GM12865 (cell line): ENCODE results near the gene MRPS10.
"Not testable (repeated sequence)": the region's sequence is repeated elsewhere in the genome, so short reads cannot be mapped to it uniquely, and the experiment has no call there.

ENCODE experiments used
- DNase-seq: peaks from one replicate; pipeline ENCODE4 v3.0.0; 2010; ENCODE audit warnings: low read depth
- H3K4me3 ChIP-seq: 2 replicates; pipeline ENCODE4 v1.5.1; 2011; ENCODE audit warnings: mild to moderate bottlenecking, low read depth, low read length, control low read depth
- TF ChIP-seq, protein P1 (sequence below): IDR thresholded peaks from 2 replicates; pipeline ENCODE4 v1.5.1; 2011; ENCODE audit warnings: low read length, control low read depth, low read depth, inconsistent platforms; ENCODE audit not compliant: insufficient read depth; ENCODE audit errors: missing control alignments

The MRPS10 gene

GRCh38 chr6:42212442-42212841 lies 5.2 kb downstream of the MRPS10 start:
- no peak for DNase-seq
- no peak overlapping the region for H3K4me3 ChIP-seq
- TF ChIP-seq, protein P1, sequence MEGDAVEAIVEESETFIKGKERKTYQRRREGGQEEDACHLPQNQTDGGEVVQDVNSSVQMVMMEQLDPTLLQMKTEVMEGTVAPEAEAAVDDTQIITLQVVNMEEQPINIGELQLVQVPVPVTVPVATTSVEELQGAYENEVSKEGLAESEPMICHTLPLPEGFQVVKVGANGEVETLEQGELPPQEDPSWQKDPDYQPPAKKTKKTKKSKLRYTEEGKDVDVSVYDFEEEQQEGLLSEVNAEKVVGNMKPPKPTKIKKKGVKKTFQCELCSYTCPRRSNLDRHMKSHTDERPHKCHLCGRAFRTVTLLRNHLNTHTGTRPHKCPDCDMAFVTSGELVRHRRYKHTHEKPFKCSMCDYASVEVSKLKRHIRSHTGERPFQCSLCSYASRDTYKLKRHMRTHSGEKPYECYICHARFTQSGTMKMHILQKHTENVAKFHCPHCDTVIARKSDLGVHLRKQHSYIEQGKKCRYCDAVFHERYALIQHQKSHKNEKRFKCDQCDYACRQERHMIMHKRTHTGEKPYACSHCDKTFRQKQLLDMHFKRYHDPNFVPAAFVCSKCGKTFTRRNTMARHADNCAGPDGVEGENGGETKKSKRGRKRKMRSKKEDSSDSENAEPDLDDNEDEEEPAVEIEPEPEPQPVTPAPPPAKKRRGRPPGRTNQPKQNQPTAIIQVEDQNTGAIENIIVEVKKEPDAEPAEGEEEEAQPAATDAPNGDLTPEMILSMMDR, result no peak

- H3K4me3 ChIP-seq, result no peak overlapping the region
- TF ChIP-seq, protein P1, result no peak
- DNase-seq, result peak; percentile 39
Measured at GRCh38 chr6:42211726-42212125, 5.9 kb downstream of the MRPS10 start.

- DNase-seq, result no peak
- TF ChIP-seq, protein P1, result no peak
Measured at GRCh38 chr6:42210551-42210950, 7.1 kb downstream of the MRPS10 start.

DNA sequence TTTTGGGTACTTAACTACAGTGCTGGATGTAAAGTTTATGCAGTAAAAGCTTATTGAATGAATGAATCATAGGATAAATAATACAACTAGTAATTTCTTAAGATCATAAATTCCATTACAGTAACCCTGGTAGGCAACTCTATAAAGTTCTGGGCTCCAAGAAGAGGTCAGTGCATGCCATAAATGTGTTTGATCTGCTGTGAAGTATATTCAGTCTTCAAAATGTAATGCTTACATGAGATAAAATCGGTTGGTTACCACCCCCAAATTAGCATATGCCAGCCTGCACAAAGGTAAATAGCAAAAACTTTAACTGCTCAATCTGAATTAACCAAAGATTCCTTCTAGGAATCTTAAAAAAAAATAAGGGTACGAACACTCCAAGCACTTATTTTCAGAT lies 10.1 kb downstream of the MRPS10 start:
- DNase-seq, H3K4me3 ChIP-seq: not testable (repeated sequence)

More at GRCh38 chr6:42210551-42210950, 7.1 kb downstream of the MRPS10 start:
- H3K4me3 ChIP-seq, result no peak overlapping the region

- H3K4me3 ChIP-seq, result no peak overlapping the region
- no peak for DNase-seq
- TF ChIP-seq, protein P1, result no peak
Measured at GRCh38 chr6:42204768-42205282, 12.8 kb downstream of the MRPS10 start.

GRCh38 chr6:42203183-42203582 lies 14.5 kb downstream of the MRPS10 start:
- TF ChIP-seq, protein P1, result no peak
- DNase-seq, result no peak

GRCh38 chr6:42202131-42202915 lies 15.3 kb downstream of the MRPS10 start:
- not testable (repeated sequence) for DNase-seq, H3K4me3 ChIP-seq

More at GRCh38 chr6:42203183-42203582, 14.5 kb downstream of the MRPS10 start:
- H3K4me3 ChIP-seq, result no peak overlapping the region

DNA sequence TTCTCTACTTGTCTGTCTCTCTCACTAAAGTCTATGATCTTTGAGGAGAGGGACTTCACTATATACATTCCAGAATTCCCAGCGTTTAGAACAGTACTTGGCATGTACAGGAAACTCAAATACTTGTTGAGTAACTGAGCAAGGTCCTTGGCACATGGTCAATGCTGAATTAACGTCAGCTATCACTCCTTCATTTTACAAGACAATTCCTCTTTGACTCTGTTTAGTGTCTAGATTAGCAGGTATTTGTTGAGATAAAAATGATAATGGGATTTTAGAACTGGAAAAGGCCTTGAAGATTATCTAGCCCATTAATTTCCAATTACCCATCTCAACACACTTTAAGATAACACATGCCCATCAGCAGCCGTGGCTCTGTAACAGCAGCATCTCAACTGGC lies 16.3 kb downstream of the MRPS10 start:
- H3K4me3 ChIP-seq, result no peak overlapping the region
- DNase-seq, result no peak
- TF ChIP-seq, protein P1, result no peak
